Kasumi-1 (cell line): Measurements from ENCODE around the gene ATG7.

ENCODE experiments used
- DNase-seq, 2 experiments: peaks; one replicate each; lab custom pipeline; 2025; lab: John Stamatoyannopoulos, UW

Gene ATG7

GRCh38 chr3:11554666-11555065 is 282.5 kb downstream of the ATG7 start:
- no peak for DNase-seq

- no peak for DNase-seq
Measured at GRCh38 chr3:11555211-11555782, 283.1 kb downstream of the ATG7 start.

GRCh38 chr3:11555881-11556633 is 283.9 kb downstream of the ATG7 start:
- no peak for DNase-seq

GRCh38 chr3:11556851-11557644 is 284.9 kb downstream of the ATG7 start:
- no peak for DNase-seq

- no peak for DNase-seq
Measured at GRCh38 chr3:11558002-11558401, 285.8 kb downstream of the ATG7 start.

- no peak for DNase-seq
Measured at GRCh38 chr3:11558411-11558903, 286.3 kb downstream of the ATG7 start.

- DNase-seq, result no peak
Measured at GRCh38 chr3:11558918-11559815, 287.0 kb downstream of the ATG7 start.

GRCh38 chr3:11559816-11560633 is 287.8 kb downstream of the ATG7 start:
- DNase-seq, result no peak

GRCh38 chr3:11560746-11561145 is 288.5 kb downstream of the ATG7 start:
- no peak for DNase-seq

GRCh38 chr3:11562277-11562881 is 290.2 kb downstream of the ATG7 start:
- no peak for DNase-seq

GRCh38 chr3:11563159-11563864 is 291.1 kb downstream of the ATG7 start:
- DNase-seq, result no peak

- DNase-seq, result no peak
Measured at GRCh38 chr3:11563865-11564185, 291.6 kb downstream of the ATG7 start.

GRCh38 chr3:11564577-11565001 is 292.4 kb downstream of the ATG7 start:
- no peak for DNase-seq

GRCh38 chr3:11565072-11565471 is 292.9 kb downstream of the ATG7 start:
- no peak for DNase-seq

- DNase-seq, result no peak
Measured at GRCh38 chr3:11565492-11565891, 293.3 kb downstream of the ATG7 start.

GRCh38 chr3:11565932-11566331 is 293.7 kb downstream of the ATG7 start:
- no peak for DNase-seq

GRCh38 chr3:11566478-11566877 is 294.3 kb downstream of the ATG7 start:
- no peak for DNase-seq

GRCh38 chr3:11566916-11567315 is 294.7 kb downstream of the ATG7 start:
- no peak for DNase-seq

- no peak for DNase-seq
Measured at GRCh38 chr3:11567516-11568467, 295.6 kb downstream of the ATG7 start.
